Measurements from ENCODE around the gene SERP1.

- TF ChIP-seq, protein P1, sequence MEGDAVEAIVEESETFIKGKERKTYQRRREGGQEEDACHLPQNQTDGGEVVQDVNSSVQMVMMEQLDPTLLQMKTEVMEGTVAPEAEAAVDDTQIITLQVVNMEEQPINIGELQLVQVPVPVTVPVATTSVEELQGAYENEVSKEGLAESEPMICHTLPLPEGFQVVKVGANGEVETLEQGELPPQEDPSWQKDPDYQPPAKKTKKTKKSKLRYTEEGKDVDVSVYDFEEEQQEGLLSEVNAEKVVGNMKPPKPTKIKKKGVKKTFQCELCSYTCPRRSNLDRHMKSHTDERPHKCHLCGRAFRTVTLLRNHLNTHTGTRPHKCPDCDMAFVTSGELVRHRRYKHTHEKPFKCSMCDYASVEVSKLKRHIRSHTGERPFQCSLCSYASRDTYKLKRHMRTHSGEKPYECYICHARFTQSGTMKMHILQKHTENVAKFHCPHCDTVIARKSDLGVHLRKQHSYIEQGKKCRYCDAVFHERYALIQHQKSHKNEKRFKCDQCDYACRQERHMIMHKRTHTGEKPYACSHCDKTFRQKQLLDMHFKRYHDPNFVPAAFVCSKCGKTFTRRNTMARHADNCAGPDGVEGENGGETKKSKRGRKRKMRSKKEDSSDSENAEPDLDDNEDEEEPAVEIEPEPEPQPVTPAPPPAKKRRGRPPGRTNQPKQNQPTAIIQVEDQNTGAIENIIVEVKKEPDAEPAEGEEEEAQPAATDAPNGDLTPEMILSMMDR (IDR thresholded peaks at IDR 0.05 in 8 of 11, conservative IDR thresholded peaks at IDR 0.05 in 3 of 11) = no peak
- no peak for TF ChIP-seq POLR2A (IDR thresholded peaks at IDR 0.05)
Measured at GRCh38 chr3:150520408-150520807, 25.9 kb downstream of the SERP1 start.
